HG03103 (cell line): ENCODE results near the gene RPS19BP1.
"Not testable (repeated sequence)": the region's sequence is repeated elsewhere in the genome, so short reads cannot be mapped to it uniquely, and the experiment has no call there.

Source experiments
- ATAC-seq: cut with Tn5 transposase; IDR thresholded peaks from one replicate; pipeline ENCODE4 v1.9.1; 2021; ENCODE audit warnings: low read depth; ENCODE audit not compliant: unreplicated experiment

Gene RPS19BP1

GRCh38 chr22:39514373-39514973 is 18.1 kb downstream of the RPS19BP1 start:
- no peak for ATAC-seq

- ATAC-seq: no peak
Measured at GRCh38 chr22:39513791-39514190, 18.8 kb downstream of the RPS19BP1 start.

- ATAC-seq: no peak
Measured at GRCh38 chr22:39512026-39512425, 20.5 kb downstream of the RPS19BP1 start.

GRCh38 chr22:39511226-39511625 is 21.3 kb downstream of the RPS19BP1 start:
- no peak for ATAC-seq

- ATAC-seq: no peak
Measured at GRCh38 chr22:39510529-39511149, 21.9 kb downstream of the RPS19BP1 start.

GRCh38 chr22:39508393-39508792 is 24.2 kb downstream of the RPS19BP1 start:
- ATAC-seq: no peak

- ATAC-seq: not testable (repeated sequence)
Measured at GRCh38 chr22:39507021-39507420, 25.5 kb downstream of the RPS19BP1 start.

GRCh38 chr22:39504071-39504470 is 28.5 kb downstream of the RPS19BP1 start:
- ATAC-seq: no peak

- ATAC-seq: no peak
Measured at GRCh38 chr22:39503630-39504029, 28.9 kb downstream of the RPS19BP1 start.

- no peak for ATAC-seq
Measured at GRCh38 chr22:39502789-39503409, 29.6 kb downstream of the RPS19BP1 start.

- ATAC-seq: peak; percentile 81
Measured at GRCh38 chr22:39502109-39502788, 30.3 kb downstream of the RPS19BP1 start, which contains the start of gene MIEF1. Gene MIEF1 (plus strand): TSS chr22:39502290. CDS start chr22:39511295, 9,005 bp downstream.

GRCh38 chr22:39501644-39502108 is 30.9 kb downstream of the RPS19BP1 start:
- ATAC-seq: no peak

GRCh38 chr22:39500101-39500500 is 32.4 kb downstream of the RPS19BP1 start:
- ATAC-seq: no peak

- ATAC-seq: no peak
Measured at GRCh38 chr22:39498802-39499201, 33.7 kb downstream of the RPS19BP1 start.

- ATAC-seq: no peak
Measured at GRCh38 chr22:39498368-39498767, 34.2 kb downstream of the RPS19BP1 start.

GRCh38 chr22:39497429-39497828 is 35.1 kb downstream of the RPS19BP1 start:
- ATAC-seq: no peak

GRCh38 chr22:39496131-39496838 is 36.3 kb downstream of the RPS19BP1 start:
- ATAC-seq: no peak

- ATAC-seq: no peak
Measured at GRCh38 chr22:39494471-39495120, 38.0 kb downstream of the RPS19BP1 start.

GRCh38 chr22:39493759-39494158 is 38.8 kb downstream of the RPS19BP1 start:
- ATAC-seq: no peak

- no peak for ATAC-seq
Measured at GRCh38 chr22:39492186-39492585, 40.4 kb downstream of the RPS19BP1 start.
